H1 (cell line): Measurements from ENCODE around the gene PSMD5. TPM values are rescaled to one million over a fixed set of nuclear protein-coding genes. Genes with fewer than 3 reads are reported as not detected.

Experiments
- CTCF ChIA-PET: fragments of 300-600 bp; sonication (Branson Sonifier 250); formaldehyde crosslinking; loops from one replicate; lab custom pipeline; 2021; ENCODE audit not compliant: partially characterized antibody; lab: Charles Lee
- POLR2A ChIA-PET: fragments of 300-600 bp; sonication (Branson Sonifier 250); formaldehyde crosslinking; loops from one replicate; lab custom pipeline; 2021; ENCODE audit warnings: inconsistent platforms; ENCODE audit not compliant: partially characterized antibody; lab: Charles Lee
- DNase-seq, 2 experiments: peaks; one replicate each; pipeline versions ENCODE4 v3.0.0 to v3.0.0-alpha.2; 2010 to 2022; ENCODE audit warnings: low spot score in 2 of 2, low read depth in 1 of 2, mixed read lengths in 1 of 2
- FAIRE-seq: peaks from 2 replicates; lab custom pipeline; 2011; peaks lifted over from hg19 to GRCh38; lab: Jason Lieb, UNC
- H2AFZ ChIP-seq: 2 replicates; pipeline ENCODE4 v1.8.1; 2012; ENCODE audit warnings: low read length, inconsistent platforms
- H2AK5ac ChIP-seq: 2 replicates; pipeline ENCODE4 v1.6.1; 2013; ENCODE audit warnings: low read depth, low read length
- H2BK120ac ChIP-seq: replicated peaks from 2 replicates; pipeline ENCODE3; 2013; ENCODE audit warnings: low read depth, low read length, inconsistent platforms
- H2BK12ac ChIP-seq: 2 replicates; pipeline ENCODE4 v1.6.1; 2013; ENCODE audit warnings: low read depth, low read length
- H2BK15ac ChIP-seq: 2 replicates; pipeline ENCODE4 v1.6.1; 2013; ENCODE audit warnings: low read length
- H2BK20ac ChIP-seq: 2 replicates; pipeline ENCODE4 v1.6.1; 2013; ENCODE audit warnings: low read length
- H2BK5ac ChIP-seq: 2 replicates; pipeline ENCODE4 v1.6.1; 2013; ENCODE audit warnings: low read depth, low read length
- H3K14ac ChIP-seq: 2 replicates; pipeline ENCODE4 v1.6.1; 2013; ENCODE audit warnings: inconsistent platforms; ENCODE audit not compliant: insufficient read length
- H3K18ac ChIP-seq: 2 replicates; pipeline ENCODE4 v1.6.1; 2013; ENCODE audit warnings: low read length; ENCODE audit errors: extremely low read depth
- H3K23ac ChIP-seq: 2 replicates; pipeline ENCODE4 v1.6.1; 2013; ENCODE audit warnings: inconsistent platforms; ENCODE audit not compliant: insufficient read length
- H3K23me2 ChIP-seq: 2 replicates; pipeline ENCODE4 v1.6.1; 2013; ENCODE audit warnings: low read depth, low read length
- H3K27ac ChIP-seq: 2 replicates; pipeline ENCODE4 v1.6.1; 2011; ENCODE audit warnings: low read depth, low read length, inconsistent platforms
- H3K27me3 ChIP-seq, 4 experiments: replicated peaks in 1 of 4; 1 replicate in 1 of 4; 2 replicates in 3 of 4; pipeline versions ENCODE4 v1.6.1 to v1.8.1; 2011 to 2013; ENCODE audit warnings: low read length in 3 of 4, mild to moderate bottlenecking in 3 of 4, inconsistent platforms in 2 of 4, mixed read lengths in 2 of 4, moderate library complexity in 1 of 4; ENCODE audit not compliant: control insufficient read depth in 3 of 4, insufficient read depth in 3 of 4; ENCODE audit errors: extremely low read depth in 1 of 4
- H3K36me3 ChIP-seq, 4 experiments: 2 replicates each; pipeline versions ENCODE4 v1.6.1 to v1.8.1; 2011 to 2013; ENCODE audit warnings: mild to moderate bottlenecking in 4 of 4, low read length in 3 of 4, moderate library complexity in 2 of 4, control low read depth in 1 of 4, inconsistent platforms in 1 of 4; ENCODE audit not compliant: insufficient read depth in 4 of 4, control insufficient read depth in 2 of 4
- H3K4ac ChIP-seq: replicated peaks from 2 replicates; pipeline ENCODE3; 2013; ENCODE audit warnings: low read length, low read depth, mixed read lengths, inconsistent platforms; ENCODE audit not compliant: insufficient read length
- H3K4me1 ChIP-seq, 4 experiments: replicated peaks in 1 of 4; 1 replicate in 1 of 4; 2 replicates in 3 of 4; pipeline versions ENCODE4 v1.6.1 to v1.8.1; 2011 to 2013; ENCODE audit warnings: low read length in 3 of 4, inconsistent platforms in 2 of 4, mixed read lengths in 1 of 4; ENCODE audit not compliant: insufficient read depth in 4 of 4, control insufficient read depth in 3 of 4
- H3K4me2 ChIP-seq, 2 experiments: 2 replicates each; pipeline versions ENCODE4 v1.6.1 to v1.8.1; 2011 to 2013; ENCODE audit warnings: low read depth in 2 of 2, low read length in 2 of 2, control low read depth in 1 of 2, inconsistent platforms in 1 of 2, mild to moderate bottlenecking in 1 of 2; ENCODE audit not compliant: insufficient read depth in 1 of 2
- H3K4me3 ChIP-seq, 4 experiments: fragments of 200-600, 300-600 bp in 1 of 4; sonication (generic), shearing (Covaris generic), sonication (Bioruptor Twin) in 1 of 4; 2 replicates each; pipeline versions ENCODE4 v1.5.1 to v1.8.1; 2011 to 2016; ENCODE audit warnings: low read length in 4 of 4, low read depth in 3 of 4, control low read depth in 2 of 4, inconsistent platforms in 2 of 4, mild to moderate bottlenecking in 2 of 4, mixed read lengths in 1 of 4, moderate library complexity in 1 of 4; ENCODE audit not compliant: insufficient read depth in 2 of 4; ENCODE audit errors: extremely low read depth in 1 of 4
- H3K56ac ChIP-seq: replicated peaks from 2 replicates; pipeline ENCODE3; 2013; ENCODE audit warnings: low read depth, mild to moderate bottlenecking, mixed read lengths, low read length, inconsistent platforms; ENCODE audit not compliant: insufficient read length
- H3K79me1 ChIP-seq: 2 replicates; pipeline ENCODE4 v1.6.1; 2013; ENCODE audit warnings: low read depth, low read length, control low read depth
- H3K79me2 ChIP-seq, 2 experiments: 2 replicates each; pipeline versions ENCODE4 v1.6.1 to v1.8.1; 2012 to 2013; ENCODE audit warnings: low read length in 2 of 2, mild to moderate bottlenecking in 2 of 2, inconsistent platforms in 1 of 2; ENCODE audit not compliant: insufficient read depth in 2 of 2, control insufficient read depth in 1 of 2
- H3K9ac ChIP-seq, 4 experiments: replicated peaks in 1 of 4; 1 replicate in 1 of 4; 2 replicates in 3 of 4; pipeline versions ENCODE4 v1.6.1 to v1.8.1; 2011 to 2013; ENCODE audit warnings: low read depth in 3 of 4, low read length in 3 of 4, control low read depth in 2 of 4, mild to moderate bottlenecking in 2 of 4, moderate library complexity in 2 of 4, inconsistent platforms in 1 of 4; ENCODE audit errors: extremely low read depth in 1 of 4
- H3K9me3 ChIP-seq, 2 experiments: 2 replicates each; pipeline versions ENCODE4 v1.6.1 to v1.8.1; 2012 to 2013; ENCODE audit warnings: mild to moderate bottlenecking in 2 of 2, moderate library complexity in 2 of 2, control low read depth in 1 of 2, inconsistent platforms in 1 of 2, low read depth in 1 of 2, low read length in 1 of 2, mixed read lengths in 1 of 2; ENCODE audit not compliant: insufficient read depth in 2 of 2
- H4K20me1 ChIP-seq, 2 experiments: replicated peaks in 1 of 2; 2 replicates each; pipeline versions ENCODE3 to v1.8.1; 2011 to 2013; ENCODE audit warnings: inconsistent platforms in 2 of 2, low read length in 2 of 2, mild to moderate bottlenecking in 1 of 2; ENCODE audit not compliant: insufficient read depth in 2 of 2, control insufficient read depth in 1 of 2
- H4K5ac ChIP-seq: 2 replicates; pipeline ENCODE4 v1.6.1; 2013; ENCODE audit warnings: low read length, low read depth, mixed read lengths, inconsistent platforms; ENCODE audit not compliant: insufficient read length
- H4K8ac ChIP-seq: 2 replicates; pipeline ENCODE4 v1.8.0; 2013; ENCODE audit warnings: mild to moderate bottlenecking, moderate library complexity, low read length, inconsistent platforms; ENCODE audit not compliant: insufficient read depth; ENCODE audit errors: extremely low read depth
- H4K91ac ChIP-seq: replicated peaks from 2 replicates; pipeline ENCODE3; 2013; ENCODE audit warnings: low read length, mixed read lengths, inconsistent platforms; ENCODE audit not compliant: insufficient read length
- ASH2L ChIP-seq: fragments of 200-600, 300-600 bp; sonication (generic); IDR thresholded peaks from one replicate; pipeline ENCODE4 v1.7.1; 2017; ENCODE audit warnings: low read length
- ATF2 ChIP-seq: IDR thresholded peaks from 2 replicates; pipeline ENCODE4 v1.6.1; 2012; ENCODE audit warnings: low read length, inconsistent platforms
- BCL11A ChIP-seq, 2 experiments: IDR thresholded peaks; one replicate each; pipeline ENCODE4 v1.6.1; 2011; ENCODE audit warnings: low read depth in 2 of 2, low read length in 2 of 2, mild to moderate bottlenecking in 2 of 2
- JUN ChIP-seq: IDR thresholded peaks from 2 replicates; pipeline ENCODE4 v1.6.1; 2011; ENCODE audit warnings: low read depth, mild to moderate bottlenecking, improper control_type of control experiment, low read length
- POU5F1 ChIP-seq: IDR thresholded peaks from 2 replicates; pipeline ENCODE4 v1.6.1; 2011; ENCODE audit warnings: low read depth, mild to moderate bottlenecking, low read length, moderate library complexity
- SUZ12 ChIP-seq: fragments of 200-600 bp; sonication (generic); IDR thresholded peaks from 2 replicates; pipeline ENCODE4 v1.6.1; 2012; ENCODE audit warnings: mild to moderate bottlenecking, inconsistent platforms, low read length, moderate library complexity, mixed read lengths
- TAF1 ChIP-seq: IDR thresholded peaks from 2 replicates; pipeline ENCODE4 v1.6.1; 2011; ENCODE audit warnings: mild to moderate bottlenecking, low read depth, low read length
- WGBS, 2 experiments: shearing (Covaris generic) in 1 of 2; methylation state at CpG; one replicate each; pipeline versions ENCODE4 v1.1.6 to v1.1.7; 2013 to 2015; ENCODE audit warnings: low lambda C conversion rate in 2 of 2, mixed read lengths in 2 of 2, inconsistent platforms in 1 of 2, low coverage in 1 of 2, missing lambda C conversion rate in 1 of 2; ENCODE audit not compliant: insufficient replicate concordance in 2 of 2, insufficient coverage in 1 of 2, insufficient read length in 1 of 2; ENCODE audit errors: extremely low coverage in 1 of 2, missing lambda C conversion rate in 1 of 2; 5-methylcytosine and 5-hydroxymethylcytosine counted together
- polyA plus RNA-seq, 7 experiments: library from polyadenylated mRNA; depleted of rRNA in 3 of 7; stranded (reverse) in 5 of 7; unstranded in 2 of 7; fragments of >200 nt in 5 of 7; fragments of 200-250 nt in 2 of 7; gene quantifications; 1 replicate in 5 of 7; 2 replicates in 1 of 7; 4 replicates in 1 of 7; pipeline versions ENCODE4 v1.2.1 to v1.2.3, GENCODE V29; 2011 to 2013; ENCODE audit warnings: missing spikeins in 2 of 7, mixed read lengths in 2 of 7
- total RNA-seq: library from RNA; stranded (reverse); fragmentation: NEBNext Ultra II Directional; extraction: Animal tissue kit (Norgen Biotek cat#: 25700); gene quantifications from 2 replicates; pipeline ENCODE4 v1.2.1, GENCODE V29; 2021

Gene PSMD5
- total and polyA plus RNA-seq, 2 of the 8 experiments (the other 6 are each of a cell fraction or from before 2014, with no cell fraction given), result 19.2 to 30.5 TPM

DNA sequence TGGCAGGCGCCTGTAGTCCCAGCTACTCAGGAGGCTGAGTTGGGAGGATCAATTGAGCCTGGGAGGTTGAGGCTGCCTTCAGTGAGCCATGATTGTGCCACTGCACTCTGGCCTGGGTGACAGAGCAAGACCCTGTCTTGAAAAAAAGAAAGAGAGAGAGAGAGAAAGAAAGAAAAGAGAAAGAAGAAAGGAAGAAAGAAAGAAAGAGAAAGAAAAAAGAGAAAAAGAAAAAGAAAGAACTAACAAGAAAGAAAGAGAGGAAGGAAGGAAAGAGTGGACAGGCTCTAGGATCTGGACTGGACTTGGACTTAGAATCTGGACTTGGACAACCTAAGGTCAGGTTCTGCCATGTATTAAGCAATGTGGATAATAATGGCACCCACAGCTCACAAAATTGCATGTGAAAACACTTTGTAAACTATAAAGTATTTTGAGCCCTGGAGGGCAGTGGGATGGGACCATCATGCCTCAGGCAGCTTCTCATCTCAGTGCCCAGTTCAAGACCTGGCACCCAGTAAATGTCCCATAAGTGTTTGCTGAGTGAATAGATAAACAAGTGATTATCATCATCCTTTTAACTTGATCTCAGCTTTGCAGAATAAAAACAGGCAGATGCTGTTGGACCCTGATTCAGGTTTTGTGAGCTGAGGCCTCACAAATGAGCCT lies 47.0 kb upstream of the PSMD5 start:
- no peak overlapping the region for H3K14ac ChIP-seq
- H4K5ac ChIP-seq, result no peak overlapping the region
- no peak for DNase-seq
- H2BK20ac ChIP-seq, result no peak overlapping the region
- no peaks in the 10 kb centered on the region for H4K20me1 ChIP-seq
- peaks cover 0 to 6% (median 4%) of the 10 kb centered on the region in 4 experiments; a peak in 6 of 7 replicates for H3K4me1 ChIP-seq
- H4K8ac ChIP-seq, result no peak overlapping the region
- no peak overlapping the region for H3K18ac ChIP-seq
- H3K56ac ChIP-seq, result no peak overlapping the region
- no peak overlapping the region for H3K4me3 ChIP-seq
- peaks cover 0 to 16% (median 10%) of the 10 kb centered on the region in 4 experiments; a peak in 5 of 7 replicates for H3K27me3 ChIP-seq
- no peak overlapping the region for H2BK5ac ChIP-seq
- no peak for FAIRE-seq
- H2AK5ac ChIP-seq, result no peak overlapping the region
- H3K4me2 ChIP-seq, result no peak overlapping the region
- WGBS, 2 experiments, result 100% methylated on average over 1 of the region's 1 CpG; no CpG with 5 or more reads in 1 of the 2 experiments
- CTCF ChIA-PET, result interaction anchor here (0.7 to 1.6 kb wide), 6 partner anchors 9 to 134 kb away, joined by 3 to 9 read pairs (median 3); no protein-coding TSS in a partner anchor
- H2AFZ ChIP-seq, result no peak overlapping the region
- no peak overlapping the region for H3K27ac ChIP-seq
- no peak overlapping the region for H2BK12ac ChIP-seq
- no peak overlapping the region for H2BK120ac ChIP-seq
- no peaks in the 10 kb centered on the region for H3K9me3 ChIP-seq
- POLR2A ChIA-PET, result interaction anchor here (0.9 to 1.4 kb wide), 4 partner anchors 14 to 20 kb away, joined by 3 to 4 read pairs (median 4); no protein-coding TSS in a partner anchor
- no peaks in the 10 kb centered on the region for H3K79me1 ChIP-seq
- H3K4ac ChIP-seq, result no peak overlapping the region
- H3K23me2 ChIP-seq, result peaks cover 2% of the 10 kb centered on the region; the same call in 1 of the 2 replicates
- H2BK15ac ChIP-seq, result no peak overlapping the region
- no peaks in the 10 kb centered on the region for H3K36me3 ChIP-seq
- H3K9ac ChIP-seq, result no peak overlapping the region
- no peaks in the 10 kb centered on the region for H3K79me2 ChIP-seq
- no peak overlapping the region for H3K23ac ChIP-seq
- no peak overlapping the region for H4K91ac ChIP-seq
- no peak for TF ChIP-seq JUN
- no peak for TF ChIP-seq SUZ12
- TF ChIP-seq ATF2, result no peak
- TF ChIP-seq POU5F1, result no peak
- TF ChIP-seq TAF1, result no peak
- TF ChIP-seq ASH2L, result no peak
- no peak for TF ChIP-seq BCL11A (IDR thresholded peaks at IDR 0.05; ENCODE audit: low read depth in 2 of 2, low read length in 2 of 2)
